Activated gamma-delta T cell treated with Interleukin-2 at 50 U/mL for 16 hours (primary cell): ENCODE measurements around the gene HAPLN2.
"Not testable (repeated sequence)": the region's sequence is repeated elsewhere in the genome, so short reads cannot be mapped to it uniquely, and the experiment has no call there.

ENCODE experiments used
- DNase-seq: peaks from one replicate; pipeline ENCODE4 v3.0.0-alpha.2; 2020

HAPLN2 gene

GRCh38 chr1:156618853-156619581, at the start of gene HAPLN2:
HAPLN2 (plus strand) TSS chr1:156619415; CDS start chr1:156623491, 4,076 bp downstream.
- no peak for DNase-seq

- no peak for DNase-seq
These were observed 47.9 kb upstream of the HAPLN2 start for GRCh38 chr1:156571261-156571852.

GRCh38 chr1:156571919-156572662, 47.1 kb upstream of the HAPLN2 start, which contains the start of gene IQGAP3:
IQGAP3 (minus strand) TSS chr1:156572565; CDS start chr1:156572529, 36 bp downstream.
- DNase-seq: peak; percentile 63

- DNase-seq: no peak
These were observed 46.6 kb upstream of the HAPLN2 start for GRCh38 chr1:156572663-156573018.

- no peak for DNase-seq
These were observed 45.1 kb upstream of the HAPLN2 start for GRCh38 chr1:156574039-156574633.

GRCh38 chr1:156577550-156577949, 41.7 kb upstream of the HAPLN2 start:
- DNase-seq: no peak

- DNase-seq: no peak
These were observed 41.2 kb upstream of the HAPLN2 start for GRCh38 chr1:156578055-156578454.

- no peak for DNase-seq
These were observed 39.7 kb upstream of the HAPLN2 start, which contains the start of gene TTC24 for GRCh38 chr1:156579472-156579871. TTC24 (plus strand) TSS chr1:156579723; CDS start chr1:156581365, 1,642 bp downstream.

GRCh38 chr1:156581661-156582387, 37.4 kb upstream of the HAPLN2 start:
- DNase-seq: peak; percentile 70

- no peak for DNase-seq
These were observed 36.7 kb upstream of the HAPLN2 start for GRCh38 chr1:156582388-156583017.

GRCh38 chr1:156583821-156584622, 35.2 kb upstream of the HAPLN2 start:
- peak; percentile 79 for DNase-seq

- DNase-seq: no peak
These were observed 34.4 kb upstream of the HAPLN2 start for GRCh38 chr1:156584813-156585212.

GRCh38 chr1:156586323-156586722, 32.9 kb upstream of the HAPLN2 start:
- no peak for DNase-seq

GRCh38 chr1:156586892-156587477, 32.2 kb upstream of the HAPLN2 start:
- no peak for DNase-seq

- DNase-seq: not testable (repeated sequence)
These were observed 31.3 kb upstream of the HAPLN2 start for GRCh38 chr1:156587927-156588326.

- DNase-seq: no peak
These were observed 29.7 kb upstream of the HAPLN2 start for GRCh38 chr1:156589546-156589945.

- no peak for DNase-seq
These were observed 28.7 kb upstream of the HAPLN2 start for GRCh38 chr1:156590326-156591180.

GRCh38 chr1:156591181-156591431, 28.1 kb upstream of the HAPLN2 start:
- no peak for DNase-seq

- peak; percentile 63 for DNase-seq
These were observed 27.6 kb upstream of the HAPLN2 start, which contains the start of gene NAXE for GRCh38 chr1:156591432-156592157. NAXE (plus strand) TSS chr1:156591776; CDS start chr1:156591805, 29 bp downstream.
